GM23338 (cell line): ENCODE data around the gene STK39. TPM values are rescaled to one million over a fixed set of nuclear protein-coding genes. Genes with fewer than 3 reads are reported as not detected.

Source experiments
- ATAC-seq: fragments of 200-7000 bp; cut with Tn5 transposase; 3 replicates; pipeline ENCODE4 v1.9.1; 2020
- DNase-seq: peaks from one replicate; pipeline ENCODE4 v3.0.0-alpha.2; 2015; ENCODE audit warnings: low spot score
- H2AFZ ChIP-seq: fragments of 200-600 bp; sonication (generic); 2 replicates; pipeline ENCODE4 v1.8.0; 2016; ENCODE audit warnings: antibody characterized with exemption, mild to moderate bottlenecking, moderate library complexity
- H3F3A ChIP-seq: fragments of 200-600 bp; sonication (generic); replicated peaks from 2 replicates; pipeline ENCODE4 v1.8.0; 2017; ENCODE audit warnings: antibody characterized with exemption, mixed run types, low read depth
- H3K27ac ChIP-seq: fragments of 200-600 bp; sonication (generic); 2 replicates; pipeline ENCODE4 v1.6.1; 2016; ENCODE audit warnings: low read depth
- H3K27me3 ChIP-seq: fragments of 200-600 bp; sonication (generic); 2 replicates; pipeline ENCODE4 v1.8.0; 2016; ENCODE audit warnings: mild to moderate bottlenecking, mixed run types, moderate library complexity; ENCODE audit not compliant: insufficient read depth
- H3K36me3 ChIP-seq: fragments of 200-600 bp; sonication (generic); 2 replicates; pipeline ENCODE4 v1.8.0; 2016; ENCODE audit warnings: mild to moderate bottlenecking; ENCODE audit not compliant: insufficient read depth
- H3K4me1 ChIP-seq: fragments of 200-600 bp; sonication (generic); 2 replicates; pipeline ENCODE4 v1.8.0; 2016; ENCODE audit warnings: mild to moderate bottlenecking, moderate library complexity; ENCODE audit not compliant: insufficient read depth
- H3K4me2 ChIP-seq: fragments of 200-600 bp; sonication (generic); 2 replicates; pipeline ENCODE4 v1.7.1; 2017; ENCODE audit warnings: mixed run types
- H3K4me3 ChIP-seq: fragments of 200-600 bp; sonication (generic); 2 replicates; pipeline ENCODE4 v1.6.1; 2016; ENCODE audit warnings: mixed run types
- H3K79me2 ChIP-seq: fragments of 200-600 bp; sonication (generic); replicated peaks from 2 replicates; pipeline ENCODE4 v1.8.0; 2017; ENCODE audit warnings: mild to moderate bottlenecking; ENCODE audit not compliant: insufficient read depth
- H3K9me2 ChIP-seq: fragments of 200-600 bp; sonication (generic); 2 replicates; pipeline ENCODE4 v1.8.0; 2017; ENCODE audit not compliant: insufficient read depth
- H4K20me1 ChIP-seq: fragments of 200-600 bp; sonication (generic); replicated peaks from 2 replicates; pipeline ENCODE4 v1.8.0; 2017; ENCODE audit warnings: mild to moderate bottlenecking; ENCODE audit not compliant: insufficient read depth
- H3K27ac Mint-ChIP-seq: 2 replicates; pipeline ENCODE4 v1.8.0; 2020; ENCODE audit warnings: inconsistent platforms, mild to moderate bottlenecking, moderate library complexity, mixed read lengths
- H3K27me3 Mint-ChIP-seq: 3 replicates; pipeline ENCODE4 v1.8.0; 2022; ENCODE audit warnings: low read depth, mild to moderate bottlenecking, moderate library complexity, mixed read lengths, inconsistent platforms; ENCODE audit not compliant: insufficient read depth, poor library complexity
- H3K36me3 Mint-ChIP-seq: 3 replicates; pipeline ENCODE4 v1.8.0; 2021; ENCODE audit warnings: low read depth, mild to moderate bottlenecking, inconsistent platforms, moderate library complexity, mixed read lengths
- H3K4me1 Mint-ChIP-seq: 3 replicates; pipeline ENCODE4 v1.8.0; 2020; ENCODE audit warnings: mild to moderate bottlenecking, inconsistent platforms, mixed read lengths
- H3K4me3 Mint-ChIP-seq: 3 replicates; pipeline ENCODE4 v1.8.0; 2021; ENCODE audit warnings: moderate library complexity, mild to moderate bottlenecking, inconsistent platforms, mixed read lengths
- H3K9me3 Mint-ChIP-seq: 3 replicates; pipeline ENCODE4 v1.8.0; 2020; ENCODE audit warnings: moderate library complexity, mild to moderate bottlenecking, inconsistent platforms, mixed read lengths
- CREB1 ChIP-seq: fragments of 250-450 bp; sonication (Bioruptor Pico); IDR thresholded peaks from 2 replicates; pipeline ENCODE4 v1.5.0; 2020; ENCODE audit warnings: low read depth, mild to moderate bottlenecking, moderate library complexity
- EZH2 ChIP-seq: fragments of 200-600 bp; sonication (generic); IDR thresholded peaks from one replicate; pipeline ENCODE4 v1.8.0; 2017; ENCODE audit warnings: antibody characterized with exemption, mild to moderate bottlenecking, low read depth; ENCODE audit not compliant: unreplicated experiment
- EZH2phosphoT487 ChIP-seq: fragments of 200-600 bp; sonication (generic); IDR thresholded peaks from one replicate; pipeline ENCODE4 v1.8.1; 2018; ENCODE audit warnings: antibody characterized with exemption; ENCODE audit not compliant: unreplicated experiment
- NANOG ChIP-seq: IDR thresholded peaks from 2 replicates; pipeline ENCODE4 v1.6.1; 2016; ENCODE audit warnings: antibody characterized with exemption, borderline replicate concordance
- POLR2AphosphoS5 ChIP-seq: IDR thresholded peaks from 2 replicates; pipeline ENCODE4 v1.6.1; 2016; ENCODE audit warnings: antibody characterized with exemption, low read depth
- STAT1 ChIP-seq: IDR thresholded peaks from one replicate; pipeline ENCODE4 v1.6.1; 2016; ENCODE audit warnings: antibody characterized with exemption; ENCODE audit not compliant: unreplicated experiment
- ZNF331 ChIP-seq: fragments of 250-450 bp; sonication (Bioruptor Pico); IDR thresholded peaks from 2 replicates; pipeline ENCODE4 v1.5.0; 2020; ENCODE audit warnings: low read depth, mild to moderate bottlenecking, moderate library complexity
- ZNF462 ChIP-seq: fragments of 250-450 bp; sonication (Bioruptor Pico); IDR thresholded peaks from 2 replicates; pipeline ENCODE4 v1.5.0; 2020; ENCODE audit warnings: mild to moderate bottlenecking, moderate library complexity
- polyA plus RNA-seq: library from polyadenylated mRNA; unstranded; fragments of >200 nt; fragmentation: Nextera tagmentation; extraction: Ambion mirVana; gene quantifications from 2 replicates; pipeline ENCODE4 v1.2.1, GENCODE V29; 2016
- total RNA-seq: library from RNA; depleted of rRNA; stranded (reverse); fragments of >200 nt; shearing (Covaris generic); gene quantifications from 2 replicates; pipeline ENCODE4 v1.2.3, GENCODE V29; 2014
- TF ChIP-seq, protein P1 (sequence below): IDR thresholded peaks from one replicate; pipeline ENCODE4 v1.6.1; 2018; ENCODE audit warnings: antibody characterized with exemption; ENCODE audit not compliant: unreplicated experiment
- TF ChIP-seq, protein P2 (sequence below), 2 experiments: fragments of 200-600 bp in 1 of 2; sonication (generic) in 1 of 2; conservative IDR thresholded peaks; 2 replicates each; pipeline versions ENCODE4 v1.5.1 to v1.6.1; 2016 to 2017; ENCODE audit warnings: antibody characterized with exemption in 2 of 2, low read depth in 2 of 2, mild to moderate bottlenecking in 2 of 2, moderate library complexity in 1 of 2

The STK39 gene
- total and polyA plus RNA-seq, 2 experiments from 2014 or later, result 9.5 to 16.9 TPM

GRCh38 chr2:168005586-168005985 is 241.8 kb downstream of the STK39 start (continued):
- TF ChIP-seq, protein P1, sequence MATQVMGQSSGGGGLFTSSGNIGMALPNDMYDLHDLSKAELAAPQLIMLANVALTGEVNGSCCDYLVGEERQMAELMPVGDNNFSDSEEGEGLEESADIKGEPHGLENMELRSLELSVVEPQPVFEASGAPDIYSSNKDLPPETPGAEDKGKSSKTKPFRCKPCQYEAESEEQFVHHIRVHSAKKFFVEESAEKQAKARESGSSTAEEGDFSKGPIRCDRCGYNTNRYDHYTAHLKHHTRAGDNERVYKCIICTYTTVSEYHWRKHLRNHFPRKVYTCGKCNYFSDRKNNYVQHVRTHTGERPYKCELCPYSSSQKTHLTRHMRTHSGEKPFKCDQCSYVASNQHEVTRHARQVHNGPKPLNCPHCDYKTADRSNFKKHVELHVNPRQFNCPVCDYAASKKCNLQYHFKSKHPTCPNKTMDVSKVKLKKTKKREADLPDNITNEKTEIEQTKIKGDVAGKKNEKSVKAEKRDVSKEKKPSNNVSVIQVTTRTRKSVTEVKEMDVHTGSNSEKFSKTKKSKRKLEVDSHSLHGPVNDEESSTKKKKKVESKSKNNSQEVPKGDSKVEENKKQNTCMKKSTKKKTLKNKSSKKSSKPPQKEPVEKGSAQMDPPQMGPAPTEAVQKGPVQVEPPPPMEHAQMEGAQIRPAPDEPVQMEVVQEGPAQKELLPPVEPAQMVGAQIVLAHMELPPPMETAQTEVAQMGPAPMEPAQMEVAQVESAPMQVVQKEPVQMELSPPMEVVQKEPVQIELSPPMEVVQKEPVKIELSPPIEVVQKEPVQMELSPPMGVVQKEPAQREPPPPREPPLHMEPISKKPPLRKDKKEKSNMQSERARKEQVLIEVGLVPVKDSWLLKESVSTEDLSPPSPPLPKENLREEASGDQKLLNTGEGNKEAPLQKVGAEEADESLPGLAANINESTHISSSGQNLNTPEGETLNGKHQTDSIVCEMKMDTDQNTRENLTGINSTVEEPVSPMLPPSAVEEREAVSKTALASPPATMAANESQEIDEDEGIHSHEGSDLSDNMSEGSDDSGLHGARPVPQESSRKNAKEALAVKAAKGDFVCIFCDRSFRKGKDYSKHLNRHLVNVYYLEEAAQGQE, result no peak

GRCh38 chr2:168003876-168004275 is 243.5 kb downstream of the STK39 start:
- no peaks in the 10 kb centered on the region for H3K4me1 ChIP-seq
- no peak overlapping the region for H3K27ac ChIP-seq
- no peak overlapping the region for H3K4me3 ChIP-seq
- H3K79me2 ChIP-seq, result no peaks in the 10 kb centered on the region
- no peaks in the 10 kb centered on the region for H3K27me3 Mint-ChIP-seq
- no peaks in the 10 kb centered on the region for H3K9me2 ChIP-seq
- H3K27me3 ChIP-seq, result no peaks in the 10 kb centered on the region
- H2AFZ ChIP-seq, result no peak overlapping the region
- H3K4me3 Mint-ChIP-seq, result no peak overlapping the region
- H4K20me1 ChIP-seq, result no peaks in the 10 kb centered on the region
- no peak for ATAC-seq
- peaks cover 3% of the 10 kb centered on the region; the same call in 2 of the 3 replicates for H3K4me1 Mint-ChIP-seq
- peaks cover 6% of the 10 kb centered on the region; the same call in 2 of the 3 replicates for H3K36me3 Mint-ChIP-seq
- DNase-seq, result no peak
- no peaks in the 10 kb centered on the region for H3K36me3 ChIP-seq
- 0 out of 3 replicates have a peak, but pooled peaks cover 4% of the 10 kb centered on the region for H3K9me3 Mint-ChIP-seq
- H3F3A ChIP-seq, result no peaks in the 10 kb centered on the region
- no peak overlapping the region for H3K27ac Mint-ChIP-seq
- H3K4me2 ChIP-seq, result no peak overlapping the region
- TF ChIP-seq CREB1 (CRISPR knock-in tag) (no peak), POLR2AphosphoS5 (no peak), EZH2phosphoT487 (no peak), EZH2 (no peak), ZNF462 (CRISPR knock-in tag) (no peak), STAT1 (no peak), NANOG (no peak), ZNF331 (no peak)
- TF ChIP-seq, protein P1, result no peak
- TF ChIP-seq, protein P2, sequence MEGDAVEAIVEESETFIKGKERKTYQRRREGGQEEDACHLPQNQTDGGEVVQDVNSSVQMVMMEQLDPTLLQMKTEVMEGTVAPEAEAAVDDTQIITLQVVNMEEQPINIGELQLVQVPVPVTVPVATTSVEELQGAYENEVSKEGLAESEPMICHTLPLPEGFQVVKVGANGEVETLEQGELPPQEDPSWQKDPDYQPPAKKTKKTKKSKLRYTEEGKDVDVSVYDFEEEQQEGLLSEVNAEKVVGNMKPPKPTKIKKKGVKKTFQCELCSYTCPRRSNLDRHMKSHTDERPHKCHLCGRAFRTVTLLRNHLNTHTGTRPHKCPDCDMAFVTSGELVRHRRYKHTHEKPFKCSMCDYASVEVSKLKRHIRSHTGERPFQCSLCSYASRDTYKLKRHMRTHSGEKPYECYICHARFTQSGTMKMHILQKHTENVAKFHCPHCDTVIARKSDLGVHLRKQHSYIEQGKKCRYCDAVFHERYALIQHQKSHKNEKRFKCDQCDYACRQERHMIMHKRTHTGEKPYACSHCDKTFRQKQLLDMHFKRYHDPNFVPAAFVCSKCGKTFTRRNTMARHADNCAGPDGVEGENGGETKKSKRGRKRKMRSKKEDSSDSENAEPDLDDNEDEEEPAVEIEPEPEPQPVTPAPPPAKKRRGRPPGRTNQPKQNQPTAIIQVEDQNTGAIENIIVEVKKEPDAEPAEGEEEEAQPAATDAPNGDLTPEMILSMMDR (conservative IDR thresholded peaks at IDR 0.05; ENCODE audit: low read depth in 2 of 2), result no peak
